HG03108 (cell line): ENCODE results near the gene RETN.

Experiments used
- ATAC-seq: cut with Tn5 transposase; IDR thresholded peaks from one replicate; pipeline ENCODE4 v1.9.1; 2021; ENCODE audit warnings: moderate library complexity; ENCODE audit not compliant: unreplicated experiment

The RETN gene

GRCh38 chr19:7681340-7682174 lies 12.7 kb downstream of the RETN start:
- ATAC-seq, result no peak

- no peak for ATAC-seq
Observed at GRCh38 chr19:7682175-7682855, 13.5 kb downstream of the RETN start.

GRCh38 chr19:7685546-7686445 lies 16.9 kb downstream of the RETN start:
- ATAC-seq, result no peak

GRCh38 chr19:7687177-7687576 lies 18.3 kb downstream of the RETN start:
- ATAC-seq, result no peak

GRCh38 chr19:7689165-7689564 lies 20.3 kb downstream of the RETN start:
- no peak for ATAC-seq

- no peak for ATAC-seq
Observed at GRCh38 chr19:7690779-7691258, 22.0 kb downstream of the RETN start.

GRCh38 chr19:7691497-7691896 lies 22.6 kb downstream of the RETN start:
- ATAC-seq, result no peak

GRCh38 chr19:7692417-7693088 lies 23.7 kb downstream of the RETN start:
- no peak for ATAC-seq

GRCh38 chr19:7694499-7694898 lies 25.6 kb downstream of the RETN start:
- no peak for ATAC-seq

- no peak for ATAC-seq
Observed at GRCh38 chr19:7697721-7698287, 29.0 kb downstream of the RETN start.

GRCh38 chr19:7698583-7698982 lies 29.7 kb downstream of the RETN start:
- no peak for ATAC-seq

- no peak for ATAC-seq
Observed at GRCh38 chr19:7699003-7699402, 30.2 kb downstream of the RETN start.

- ATAC-seq, result no peak
Observed at GRCh38 chr19:7699417-7700401, 30.9 kb downstream of the RETN start.

- ATAC-seq, result no peak
Observed at GRCh38 chr19:7701049-7701653, 32.3 kb downstream of the RETN start.

- peak; percentile 39 for ATAC-seq
Observed at GRCh38 chr19:7701654-7702457, 33.0 kb downstream of the RETN start, which contains the start of gene FCER2. Gene FCER2 (minus strand): TSS chr19:7702131. CDS start chr19:7699760, 2,371 bp downstream.

GRCh38 chr19:7703332-7703731 lies 34.5 kb downstream of the RETN start:
- ATAC-seq, result no peak

GRCh38 chr19:7704280-7705060 lies 35.6 kb downstream of the RETN start:
- no peak for ATAC-seq
